Thyroid gland (tissue), 4 donors: ENCODE data around the gene IFIT1.

Experiments used
- POLR2A ChIP-seq, 2 donors: fragments of 450-650 bp; IDR thresholded peaks; one replicate each; pipeline ENCODE4 v1.6.1; 2017; ENCODE audit warnings: antibody characterized with exemption in 2 of 2, mild to moderate bottlenecking in 2 of 2, moderate library complexity in 1 of 2
- TF ChIP-seq, protein P1 (sequence below), 6 experiments: fragments of 200-600 bp in 3 of 6; fragments of 450-650 bp in 3 of 6; sonication (generic) in 3 of 6; IDR thresholded peaks; one replicate each; pipeline ENCODE4 v1.5.1; 2016 to 2019; ENCODE audit warnings: antibody characterized with exemption in 6 of 6, mild to moderate bottlenecking in 2 of 6, inconsistent platforms in 1 of 6, moderate library complexity in 1 of 6

DNA sequence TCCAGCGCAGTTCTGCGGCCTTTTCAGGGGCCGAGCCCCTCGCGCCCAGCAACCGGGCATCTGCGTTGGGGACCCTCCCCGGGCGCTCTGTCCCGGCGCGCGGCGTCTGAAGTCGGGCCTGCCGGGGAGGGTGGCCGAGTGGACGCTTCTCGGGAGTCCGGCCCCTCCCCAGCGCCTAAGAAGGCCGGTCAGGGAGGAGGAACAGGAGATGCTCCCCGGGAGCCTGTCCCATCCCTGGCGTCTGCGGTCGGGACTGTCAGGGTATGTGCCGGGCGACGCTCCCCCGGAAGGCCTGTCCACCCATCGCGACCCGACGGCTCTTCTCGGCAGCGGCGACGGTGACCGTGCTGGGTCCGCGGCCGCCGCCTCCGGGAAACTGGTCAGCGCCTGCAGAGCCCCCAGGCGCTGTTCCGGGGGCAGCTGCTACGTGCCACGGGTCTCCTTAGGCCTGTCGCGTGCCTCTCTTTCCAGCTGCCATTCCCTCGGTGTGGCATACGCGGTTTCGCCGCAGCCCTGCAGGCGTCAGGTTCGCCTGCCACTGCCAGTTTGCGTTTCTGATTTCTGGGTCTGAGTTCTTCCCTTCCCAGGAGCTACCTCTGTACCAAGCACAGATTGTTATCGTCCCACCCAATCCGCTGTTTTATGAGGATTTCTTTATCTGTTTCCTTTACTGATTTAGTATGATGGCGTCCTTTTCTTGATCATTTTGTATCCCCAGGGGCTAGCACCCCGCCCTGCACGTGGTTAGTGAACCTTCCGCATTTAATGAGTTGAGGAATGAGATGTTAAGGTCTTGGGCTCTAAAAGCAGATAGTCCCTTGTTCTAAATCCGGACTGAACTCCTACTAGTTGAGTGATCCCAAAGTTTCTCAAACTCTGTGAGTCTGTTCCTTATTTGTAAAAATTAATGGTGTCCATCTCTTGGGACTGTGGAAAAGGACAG lies 22.7 kb downstream of the IFIT1 start:
- TF ChIP-seq, protein P1, sequence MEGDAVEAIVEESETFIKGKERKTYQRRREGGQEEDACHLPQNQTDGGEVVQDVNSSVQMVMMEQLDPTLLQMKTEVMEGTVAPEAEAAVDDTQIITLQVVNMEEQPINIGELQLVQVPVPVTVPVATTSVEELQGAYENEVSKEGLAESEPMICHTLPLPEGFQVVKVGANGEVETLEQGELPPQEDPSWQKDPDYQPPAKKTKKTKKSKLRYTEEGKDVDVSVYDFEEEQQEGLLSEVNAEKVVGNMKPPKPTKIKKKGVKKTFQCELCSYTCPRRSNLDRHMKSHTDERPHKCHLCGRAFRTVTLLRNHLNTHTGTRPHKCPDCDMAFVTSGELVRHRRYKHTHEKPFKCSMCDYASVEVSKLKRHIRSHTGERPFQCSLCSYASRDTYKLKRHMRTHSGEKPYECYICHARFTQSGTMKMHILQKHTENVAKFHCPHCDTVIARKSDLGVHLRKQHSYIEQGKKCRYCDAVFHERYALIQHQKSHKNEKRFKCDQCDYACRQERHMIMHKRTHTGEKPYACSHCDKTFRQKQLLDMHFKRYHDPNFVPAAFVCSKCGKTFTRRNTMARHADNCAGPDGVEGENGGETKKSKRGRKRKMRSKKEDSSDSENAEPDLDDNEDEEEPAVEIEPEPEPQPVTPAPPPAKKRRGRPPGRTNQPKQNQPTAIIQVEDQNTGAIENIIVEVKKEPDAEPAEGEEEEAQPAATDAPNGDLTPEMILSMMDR (IDR thresholded peaks at IDR 0.05) = no peak
- TF ChIP-seq POLR2A (IDR thresholded peaks at IDR 0.05) = no peak
